Smooth muscle cell (in vitro differentiated cells): ENCODE results near the gene SEC62. TPM values are rescaled to one million over a fixed set of nuclear protein-coding genes. Genes with fewer than 3 reads are reported as not detected.

Source experiments
- DNase-seq: peaks from one replicate; lab custom pipeline; 2025; ENCODE audit not compliant: unreplicated experiment; lab: John Stamatoyannopoulos, UW
- H2AFZ ChIP-seq: fragments of 200-600 bp; sonication (generic); 2 replicates; pipeline ENCODE4 v1.6.0; 2016; ENCODE audit warnings: antibody characterized with exemption, low read depth, mild to moderate bottlenecking
- H3F3A ChIP-seq: fragments of 200-600 bp; sonication (generic); 2 replicates; pipeline ENCODE4 v1.6.0; 2017; ENCODE audit warnings: antibody characterized with exemption, low read depth
- H3K27ac ChIP-seq: fragments of 200-600 bp; sonication (generic); 2 replicates; pipeline ENCODE4 v1.5.1; 2016; ENCODE audit warnings: low read depth, mild to moderate bottlenecking
- H3K27me3 ChIP-seq: fragments of 200-600 bp; sonication (generic); 2 replicates; pipeline ENCODE4 v1.6.1; 2016; ENCODE audit warnings: low read depth, mild to moderate bottlenecking
- H3K36me3 ChIP-seq: fragments of 200-600 bp; sonication (generic); 2 replicates; pipeline ENCODE4 v1.5.1; 2016; ENCODE audit warnings: low read depth
- H3K4me1 ChIP-seq: fragments of 200-600 bp; sonication (generic); 2 replicates; pipeline ENCODE4 v1.5.1; 2016; ENCODE audit warnings: low read depth
- H3K4me2 ChIP-seq: fragments of 200-600 bp; sonication (generic); 2 replicates; pipeline ENCODE4 v1.6.0; 2016; ENCODE audit warnings: mild to moderate bottlenecking
- H3K4me3 ChIP-seq: fragments of 200-600 bp; sonication (generic); 2 replicates; pipeline ENCODE4 v1.5.1; 2016; ENCODE audit warnings: mild to moderate bottlenecking
- H3K79me2 ChIP-seq: fragments of 200-600 bp; sonication (generic); 2 replicates; pipeline ENCODE4 v1.6.0; 2016; ENCODE audit warnings: low read depth, mild to moderate bottlenecking
- H3K9ac ChIP-seq: fragments of 200-600 bp; sonication (generic); 2 replicates; pipeline ENCODE4 v1.6.0; 2016; ENCODE audit warnings: low read depth
- H3K9me3 ChIP-seq: fragments of 200-600 bp; sonication (generic); replicated peaks from 2 replicates; pipeline ENCODE4 v1.5.1; 2016; ENCODE audit warnings: low read depth
- H4K20me1 ChIP-seq: fragments of 200-600 bp; sonication (generic); 2 replicates; pipeline ENCODE4 v1.6.0; 2016; ENCODE audit warnings: low read depth
- WGBS: methylation state at CpG from one replicate; pipeline ENCODE4 v1.1.7; 2016; ENCODE audit warnings: low lambda C conversion rate; 5-methylcytosine and 5-hydroxymethylcytosine counted together
- polyA plus RNA-seq: library from polyadenylated mRNA; unstranded; fragments of >200 nt; fragmentation: Nextera tagmentation; extraction: Ambion mirVana; gene quantifications from 2 replicates; pipeline ENCODE4 v1.2.1, GENCODE V29; 2016
- total RNA-seq: library from RNA; depleted of rRNA; stranded (reverse); fragments of >200 nt; gene quantifications from 2 replicates; pipeline ENCODE4 v1.2.3, GENCODE V29; 2014
- TF ChIP-seq, protein P1 (sequence below): fragments of 200-600 bp; sonication (generic); IDR thresholded peaks from 2 replicates; pipeline ENCODE4 v1.5.1; 2017; ENCODE audit warnings: borderline replicate concordance, mild to moderate bottlenecking, antibody characterized with exemption; ENCODE audit not compliant: insufficient read depth, poor library complexity, severe bottlenecking

The SEC62 gene
- total and polyA plus RNA-seq, 2 experiments from 2014 or later: 41.0 to 125 TPM

- Histone ChIP-seq H3F3A (peaks cover 36% of the 10 kb centered on the region), H3K4me1 (no peaks in the 10 kb centered on the region), H3K79me2 (no peaks in the 10 kb centered on the region), H3K36me3 (peaks cover 36% of the 10 kb centered on the region), H3K9me3 (no peaks in the 10 kb centered on the region), H3K4me3 (no peak overlapping the region), H3K27ac (no peak overlapping the region), H3K9ac (no peak overlapping the region), H4K20me1 (peaks cover 8% of the 10 kb centered on the region), H2AFZ (no peak overlapping the region), H3K4me2 (no peak overlapping the region), H3K27me3 (no peaks in the 10 kb centered on the region)
- 100% methylated on average over 3 of the region's 3 CpGs for WGBS
- DNase-seq: no peak
- TF ChIP-seq, protein P1, sequence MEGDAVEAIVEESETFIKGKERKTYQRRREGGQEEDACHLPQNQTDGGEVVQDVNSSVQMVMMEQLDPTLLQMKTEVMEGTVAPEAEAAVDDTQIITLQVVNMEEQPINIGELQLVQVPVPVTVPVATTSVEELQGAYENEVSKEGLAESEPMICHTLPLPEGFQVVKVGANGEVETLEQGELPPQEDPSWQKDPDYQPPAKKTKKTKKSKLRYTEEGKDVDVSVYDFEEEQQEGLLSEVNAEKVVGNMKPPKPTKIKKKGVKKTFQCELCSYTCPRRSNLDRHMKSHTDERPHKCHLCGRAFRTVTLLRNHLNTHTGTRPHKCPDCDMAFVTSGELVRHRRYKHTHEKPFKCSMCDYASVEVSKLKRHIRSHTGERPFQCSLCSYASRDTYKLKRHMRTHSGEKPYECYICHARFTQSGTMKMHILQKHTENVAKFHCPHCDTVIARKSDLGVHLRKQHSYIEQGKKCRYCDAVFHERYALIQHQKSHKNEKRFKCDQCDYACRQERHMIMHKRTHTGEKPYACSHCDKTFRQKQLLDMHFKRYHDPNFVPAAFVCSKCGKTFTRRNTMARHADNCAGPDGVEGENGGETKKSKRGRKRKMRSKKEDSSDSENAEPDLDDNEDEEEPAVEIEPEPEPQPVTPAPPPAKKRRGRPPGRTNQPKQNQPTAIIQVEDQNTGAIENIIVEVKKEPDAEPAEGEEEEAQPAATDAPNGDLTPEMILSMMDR: no peak
Measured at GRCh38 chr3:169993761-169994160, 27.2 kb downstream of the SEC62 start.

- H4K20me1 ChIP-seq: peaks cover 8% of the 10 kb centered on the region
- TF ChIP-seq, protein P1: no peak
- H3K4me2 ChIP-seq: no peak overlapping the region
- H3K79me2 ChIP-seq: no peaks in the 10 kb centered on the region
- no peak overlapping the region for H3K27ac ChIP-seq
- H3K4me3 ChIP-seq: no peak overlapping the region
- no peak overlapping the region for H2AFZ ChIP-seq
- no peaks in the 10 kb centered on the region for H3K27me3 ChIP-seq
- DNase-seq: no peak
- 97% methylated on average over 2 of the region's 2 CpGs for WGBS
- peaks cover 26% of the 10 kb centered on the region for H3K36me3 ChIP-seq
- H3K9ac ChIP-seq: no peak overlapping the region
- no peaks in the 10 kb centered on the region for H3K9me3 ChIP-seq
- H3K4me1 ChIP-seq: no peaks in the 10 kb centered on the region
- H3F3A ChIP-seq: peaks cover 26% of the 10 kb centered on the region
Measured at GRCh38 chr3:169996063-169996462, 29.5 kb downstream of the SEC62 start.

- H3K9ac ChIP-seq: no peak overlapping the region
- no peaks in the 10 kb centered on the region for H3K79me2 ChIP-seq
- peaks cover 21% of the 10 kb centered on the region for H3F3A ChIP-seq
- H3K9me3 ChIP-seq: no peaks in the 10 kb centered on the region
- peak overlapping the region; percentile 34 for H3K27ac ChIP-seq
- no peak overlapping the region for H2AFZ ChIP-seq
- WGBS: 44% methylated on average over 2 of the region's 2 CpGs
- no peaks in the 10 kb centered on the region for H3K4me1 ChIP-seq
- H3K4me3 ChIP-seq: no peak overlapping the region
- DNase-seq: no peak
- H4K20me1 ChIP-seq: peaks cover 6% of the 10 kb centered on the region
- no peak overlapping the region for H3K4me2 ChIP-seq
- peaks cover 14% of the 10 kb centered on the region for H3K36me3 ChIP-seq
- TF ChIP-seq, protein P1: no peak
- H3K27me3 ChIP-seq: no peaks in the 10 kb centered on the region
Measured at GRCh38 chr3:169998668-169999131, 32.1 kb downstream of the SEC62 start.

DNA sequence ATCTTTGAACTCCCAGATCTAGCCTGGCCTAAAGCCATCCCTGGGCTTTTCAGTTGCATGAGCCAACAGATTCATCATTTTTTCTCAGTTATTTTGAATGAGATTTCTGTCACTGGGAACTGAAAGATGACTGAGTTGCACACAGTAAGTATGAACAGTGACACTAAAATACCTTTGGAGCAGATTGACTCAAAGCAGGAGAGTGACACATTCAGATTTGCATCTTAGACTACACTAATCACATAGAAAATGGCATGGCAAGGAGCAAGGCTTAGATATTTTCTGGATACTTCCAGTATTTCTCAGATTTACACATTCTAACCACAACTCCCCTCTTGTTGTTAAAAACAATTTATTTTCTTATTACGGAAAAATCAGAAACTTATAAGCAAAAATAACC, 32.8 kb downstream of the SEC62 start:
- H3F3A ChIP-seq: peaks cover 17% of the 10 kb centered on the region
- H3K4me3 ChIP-seq: no peak overlapping the region
- no peaks in the 10 kb centered on the region for H3K27me3 ChIP-seq
- H3K9me3 ChIP-seq: no peaks in the 10 kb centered on the region
- no peaks in the 10 kb centered on the region for H4K20me1 ChIP-seq
- H3K4me2 ChIP-seq: no peak overlapping the region
- no peak for DNase-seq
- H3K36me3 ChIP-seq: peaks cover 7% of the 10 kb centered on the region
- no peak overlapping the region for H2AFZ ChIP-seq
- peak overlapping the region; percentile 30 for H3K27ac ChIP-seq
- WGBS: 91% methylated on average over 1 of the region's 1 CpG
- no peaks in the 10 kb centered on the region for H3K4me1 ChIP-seq
- TF ChIP-seq, protein P1: no peak
- H3K9ac ChIP-seq: no peak overlapping the region
- no peaks in the 10 kb centered on the region for H3K79me2 ChIP-seq
